CD4-positive, CD25-positive, alpha-beta regulatory T cell (primary cell): ENCODE measurements around the gene TENM4. TPM values are rescaled to one million over a fixed set of nuclear protein-coding genes. Genes with fewer than 3 reads are reported as not detected.

Experiments used
- ATAC-seq, 2 donors: fragments of 150-1000 bp; cut with Tn5 transposase; one replicate each; pipeline ENCODE4 v1.10.0; 2021; ENCODE audit warnings: low read depth in 2 of 2, moderate number of reproducible peaks in 2 of 2, moderate library complexity in 1 of 2
- DNase-seq, 3 donors: peaks; one replicate each; pipeline versions ENCODE4 v3.0.0 to v3.0.0-alpha.2; 2012 to 2022; ENCODE audit warnings: mixed read lengths in 1 of 3
- H3K27ac ChIP-seq: one replicate; pipeline ENCODE4 v1.7.0; 2013; ENCODE audit warnings: mild to moderate bottlenecking, low read length; ENCODE audit not compliant: insufficient read depth, poor library complexity, severe bottlenecking
- H3K27me3 ChIP-seq: one replicate; pipeline ENCODE4 v1.7.0; 2013; ENCODE audit warnings: low read length; ENCODE audit not compliant: control insufficient read depth, insufficient read depth
- H3K36me3 ChIP-seq: one replicate; pipeline ENCODE4 v1.7.0; 2013; ENCODE audit warnings: mild to moderate bottlenecking, low read length, moderate library complexity; ENCODE audit not compliant: control insufficient read depth, insufficient read depth
- H3K4me1 ChIP-seq: 2 replicates; pipeline ENCODE4 v1.7.0; 2013; ENCODE audit warnings: mild to moderate bottlenecking, low read length; ENCODE audit not compliant: insufficient read depth, control insufficient read depth, poor library complexity, severe bottlenecking
- H3K4me3 ChIP-seq: one replicate; pipeline ENCODE4 v1.7.0; 2013; ENCODE audit warnings: low read depth, mild to moderate bottlenecking, low read length, moderate library complexity
- H3K9me3 ChIP-seq, 2 experiments: 1 replicate in 1 of 2; 2 replicates in 1 of 2; pipeline ENCODE4 v1.7.0; 2013; ENCODE audit warnings: low read length in 2 of 2, mild to moderate bottlenecking in 1 of 2, moderate library complexity in 1 of 2; ENCODE audit not compliant: control insufficient read depth in 2 of 2
- H3K27ac Mint-ChIP-seq, 3 donors: one replicate each; pipeline ENCODE4 v1.8.0; 2020 to 2022; ENCODE audit warnings: mild to moderate bottlenecking in 3 of 3, mixed read lengths in 3 of 3, moderate library complexity in 2 of 3
- H3K27me3 Mint-ChIP-seq: one replicate; pipeline ENCODE4 v1.8.0; 2022; ENCODE audit warnings: mild to moderate bottlenecking, mixed read lengths
- H3K36me3 Mint-ChIP-seq: one replicate; pipeline ENCODE4 v1.8.0; 2020; ENCODE audit warnings: mixed read lengths
- H3K4me1 Mint-ChIP-seq, 4 donors: one replicate each; pipeline ENCODE4 v1.8.0; 2020 to 2022; ENCODE audit warnings: mixed read lengths in 4 of 4, mild to moderate bottlenecking in 1 of 4
- H3K4me3 Mint-ChIP-seq, 4 donors: one replicate each; pipeline ENCODE4 v1.8.0; 2020 to 2022; ENCODE audit warnings: mild to moderate bottlenecking in 4 of 4, mixed read lengths in 4 of 4, moderate library complexity in 3 of 4
- H3K9me3 Mint-ChIP-seq, 7 donors: one replicate each; pipeline ENCODE4 v1.8.0; 2020 to 2022; ENCODE audit warnings: mixed read lengths in 7 of 7, mild to moderate bottlenecking in 3 of 7, moderate library complexity in 2 of 7
- polyA plus RNA-seq, 4 donors: library from polyadenylated mRNA; unstranded; fragments of 300-500 nt; fragmentation: Illumina TruSeq; gene quantifications; one replicate each; pipeline ENCODE4 v1.2.3, GENCODE V29; 2021
- total RNA-seq: library from RNA; stranded (reverse); gene quantifications from one replicate; pipeline ENCODE4 v1.2.3, GENCODE V29; 2022

TENM4 gene
- total and polyA plus RNA-seq, 5 donors from 2014 or later: 0.02 TPM; not detected in 4

- no peaks in the 10 kb centered on the region for H3K4me1 Mint-ChIP-seq
- no peak for DNase-seq
- Histone ChIP-seq H3K27ac (no peak overlapping the region), H3K4me1 (no peaks in the 10 kb centered on the region), H3K36me3 (no peaks in the 10 kb centered on the region), H3K27me3 (no peaks in the 10 kb centered on the region), H3K4me3 (no peak overlapping the region), H3K9me3 (no peaks in the 10 kb centered on the region)
- no peaks in the 10 kb centered on the region for H3K36me3 Mint-ChIP-seq
- no peaks in the 10 kb centered on the region for H3K27me3 Mint-ChIP-seq
- no peak for ATAC-seq
- H3K4me3 Mint-ChIP-seq: no peak overlapping the region
- no peaks in the 10 kb centered on the region for H3K9me3 Mint-ChIP-seq
- H3K27ac Mint-ChIP-seq: no peak overlapping the region
Observed at GRCh38 chr11:78800756-78801155, 640.1 kb downstream of the TENM4 start.

GRCh38 chr11:78800096-78800690 is 640.6 kb downstream of the TENM4 start:
- no peaks in the 10 kb centered on the region for H3K9me3 Mint-ChIP-seq
- no peaks in the 10 kb centered on the region for H3K27me3 ChIP-seq
- no peaks in the 10 kb centered on the region for H3K4me1 Mint-ChIP-seq
- DNase-seq (no peak), ATAC-seq (no peak)
- no peaks in the 10 kb centered on the region for H3K9me3 ChIP-seq
- no peaks in the 10 kb centered on the region for H3K36me3 Mint-ChIP-seq
- H3K27ac ChIP-seq: no peak overlapping the region
- H3K4me1 ChIP-seq: no peaks in the 10 kb centered on the region
- H3K36me3 ChIP-seq: no peaks in the 10 kb centered on the region
- H3K27me3 Mint-ChIP-seq: no peaks in the 10 kb centered on the region
- H3K4me3 ChIP-seq: no peak overlapping the region
- no peak overlapping the region for H3K27ac Mint-ChIP-seq
- no peak overlapping the region for H3K4me3 Mint-ChIP-seq

DNA sequence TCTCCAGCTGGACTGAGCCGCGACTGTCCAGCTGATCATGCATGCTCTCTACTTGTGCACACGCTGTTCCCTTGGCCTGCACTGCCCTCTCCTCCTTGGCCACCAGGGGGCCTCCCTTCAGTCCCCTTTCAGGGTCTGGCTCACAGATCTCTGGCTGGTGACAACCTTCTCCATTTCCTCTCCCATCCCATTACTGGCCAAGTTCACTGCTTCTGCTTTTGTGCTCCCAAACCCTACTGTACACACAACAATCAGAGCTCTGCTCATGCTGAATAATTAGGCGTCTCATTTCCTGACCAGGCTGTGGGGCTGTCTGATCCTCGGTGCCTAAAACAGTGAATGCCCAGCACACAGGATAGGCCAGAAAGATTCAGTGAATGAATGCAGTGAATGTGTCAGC is 642.2 kb downstream of the TENM4 start:
- H3K27ac ChIP-seq: no peak overlapping the region
- H3K27me3 ChIP-seq: no peaks in the 10 kb centered on the region
- H3K9me3 Mint-ChIP-seq: no peaks in the 10 kb centered on the region
- no peaks in the 10 kb centered on the region for H3K4me1 Mint-ChIP-seq
- no peaks in the 10 kb centered on the region for H3K27me3 Mint-ChIP-seq
- H3K9me3 ChIP-seq: no peaks in the 10 kb centered on the region
- no peak overlapping the region for H3K4me3 Mint-ChIP-seq
- DNase-seq (peak in 2 of 3 donors; percentile 0 to 32), ATAC-seq (no peak)
- no peaks in the 10 kb centered on the region for H3K36me3 Mint-ChIP-seq
- no peaks in the 10 kb centered on the region for H3K4me1 ChIP-seq
- no peak overlapping the region for H3K4me3 ChIP-seq
- no peak overlapping the region for H3K27ac Mint-ChIP-seq
- no peaks in the 10 kb centered on the region for H3K36me3 ChIP-seq

DNA sequence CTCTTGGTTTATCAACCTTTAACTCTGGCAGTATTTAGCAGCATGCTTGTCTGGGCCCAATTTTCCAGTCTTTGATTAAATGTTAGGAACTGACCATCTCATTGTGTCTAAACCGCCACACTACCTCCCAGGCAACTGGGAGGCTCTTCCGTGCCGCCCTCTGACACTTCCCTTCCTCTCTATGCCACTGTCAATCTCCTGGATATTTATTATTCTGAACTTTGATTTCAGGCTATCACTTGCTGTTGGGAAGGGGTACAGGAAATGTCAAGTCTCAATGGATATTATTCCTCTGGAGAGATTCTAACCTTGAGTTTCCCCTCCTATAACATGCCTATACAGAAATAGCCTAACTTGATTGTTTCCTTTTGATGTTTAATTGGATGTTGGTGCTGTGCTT is 643.3 kb downstream of the TENM4 start:
- H3K9me3 ChIP-seq: no peaks in the 10 kb centered on the region
- no peaks in the 10 kb centered on the region for H3K4me1 Mint-ChIP-seq
- H3K4me3 ChIP-seq: no peak overlapping the region
- ATAC-seq: no peak
- H3K27me3 Mint-ChIP-seq: no peaks in the 10 kb centered on the region
- H3K27ac ChIP-seq: no peak overlapping the region
- no peak for DNase-seq
- H3K9me3 Mint-ChIP-seq: no peaks in the 10 kb centered on the region
- no peak overlapping the region for H3K27ac Mint-ChIP-seq
- H3K4me1 ChIP-seq: no peaks in the 10 kb centered on the region
- H3K27me3 ChIP-seq: no peaks in the 10 kb centered on the region
- no peak overlapping the region for H3K4me3 Mint-ChIP-seq
- H3K36me3 ChIP-seq: no peaks in the 10 kb centered on the region
- no peaks in the 10 kb centered on the region for H3K36me3 Mint-ChIP-seq

- Mint-ChIP-seq H3K4me3 (no peak overlapping the region), H3K27ac (no peak overlapping the region), H3K4me1 (no peaks in the 10 kb centered on the region), H3K9me3 (no peaks in the 10 kb centered on the region), H3K27me3 (no peaks in the 10 kb centered on the region), H3K36me3 (no peaks in the 10 kb centered on the region)
- no peaks in the 10 kb centered on the region for H3K4me1 ChIP-seq
- no peak overlapping the region for H3K4me3 ChIP-seq
- H3K9me3 ChIP-seq: no peaks in the 10 kb centered on the region
- H3K27ac ChIP-seq: no peak overlapping the region
- DNase-seq (no peak), ATAC-seq (no peak)
- no peaks in the 10 kb centered on the region for H3K27me3 ChIP-seq
- no peaks in the 10 kb centered on the region for H3K36me3 ChIP-seq
Observed at GRCh38 chr11:78796956-78797355, 643.9 kb downstream of the TENM4 start.

DNA sequence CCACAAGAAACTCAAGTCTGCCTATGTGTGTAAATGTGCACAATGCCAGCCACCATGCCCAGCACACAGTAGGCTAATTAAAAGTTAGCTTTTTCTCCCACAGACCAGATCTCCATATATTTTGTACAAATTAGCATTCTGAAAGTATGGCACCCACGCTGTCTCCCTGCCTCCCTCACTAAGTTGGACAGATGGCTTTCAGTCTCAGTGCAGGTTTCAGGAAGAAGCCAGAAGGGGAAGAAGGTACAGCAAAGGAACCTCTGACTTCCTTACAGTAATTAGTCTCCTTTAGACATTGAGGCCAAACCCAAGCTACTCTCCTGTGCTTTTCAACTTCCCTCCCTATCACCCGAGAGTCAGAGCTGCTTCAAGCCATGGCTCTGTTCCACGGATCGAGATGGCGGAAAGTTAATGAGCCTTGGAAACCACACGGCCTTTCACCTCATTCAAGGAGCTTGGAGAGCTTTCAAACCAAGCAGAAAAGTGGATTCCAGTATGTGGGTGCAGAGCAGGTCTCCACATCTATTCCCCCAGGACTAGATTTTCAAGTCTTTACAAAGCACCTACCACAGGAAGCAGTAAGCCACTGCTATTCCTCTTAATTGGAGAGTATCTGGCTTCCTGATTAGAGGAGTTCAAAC is 645.1 kb downstream of the TENM4 start:
- no peaks in the 10 kb centered on the region for H3K4me1 Mint-ChIP-seq

GRCh38 chr11:78791964-78792363 is 648.9 kb downstream of the TENM4 start:
- H3K9me3 ChIP-seq: no peaks in the 10 kb centered on the region
- H3K4me1 Mint-ChIP-seq: no peaks in the 10 kb centered on the region
- no peaks in the 10 kb centered on the region for H3K9me3 Mint-ChIP-seq
- DNase-seq (no peak), ATAC-seq (no peak)
- H3K36me3 Mint-ChIP-seq: no peaks in the 10 kb centered on the region
- H3K27me3 ChIP-seq: no peaks in the 10 kb centered on the region
- H3K27ac ChIP-seq: no peak overlapping the region
- H3K4me3 ChIP-seq: no peak overlapping the region
- H3K27me3 Mint-ChIP-seq: peaks cover 5% of the 10 kb centered on the region
- no peaks in the 10 kb centered on the region for H3K4me1 ChIP-seq
- no peaks in the 10 kb centered on the region for H3K36me3 ChIP-seq
- no peak overlapping the region for H3K27ac Mint-ChIP-seq
- no peak overlapping the region for H3K4me3 Mint-ChIP-seq

More for the DNA sequence above, 645.1 kb downstream of the TENM4 start:
- no peaks in the 10 kb centered on the region for H3K4me1 ChIP-seq
- H3K9me3 Mint-ChIP-seq: no peaks in the 10 kb centered on the region
- H3K27ac Mint-ChIP-seq: no peak overlapping the region
- no peaks in the 10 kb centered on the region for H3K36me3 Mint-ChIP-seq
- H3K27me3 ChIP-seq: no peaks in the 10 kb centered on the region
- DNase-seq: no peak
- H3K4me3 ChIP-seq: no peak overlapping the region
- H3K9me3 ChIP-seq: no peaks in the 10 kb centered on the region
- ATAC-seq: no peak
- H3K36me3 ChIP-seq: no peaks in the 10 kb centered on the region
- H3K27me3 Mint-ChIP-seq: no peaks in the 10 kb centered on the region
- H3K4me3 Mint-ChIP-seq: no peak overlapping the region
- no peak overlapping the region for H3K27ac ChIP-seq

DNA sequence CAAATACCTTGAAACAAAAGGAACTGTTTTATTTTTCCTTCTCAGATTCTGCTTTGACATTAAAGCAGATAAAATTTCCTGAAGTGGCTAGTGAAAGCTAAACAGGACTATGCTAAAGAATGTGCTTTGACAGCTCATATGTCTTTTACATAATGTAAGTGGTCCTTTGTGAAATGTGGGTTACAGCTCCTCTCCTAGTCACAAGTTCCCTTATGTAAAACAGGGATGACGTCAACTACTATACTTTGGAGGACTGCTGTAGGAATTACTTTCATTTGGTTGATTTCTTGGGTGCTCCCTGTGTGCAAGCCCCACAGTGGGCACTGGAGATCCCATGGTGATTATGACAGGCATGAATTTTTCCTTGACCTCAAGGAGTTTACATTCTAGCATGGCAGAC is 649.6 kb downstream of the TENM4 start:
- Mint-ChIP-seq H3K27ac (no peak overlapping the region), H3K4me1 (no peaks in the 10 kb centered on the region), H3K9me3 (no peaks in the 10 kb centered on the region), H3K4me3 (no peak overlapping the region), H3K36me3 (no peaks in the 10 kb centered on the region), H3K27me3 (peaks cover 5% of the 10 kb centered on the region)
- Histone ChIP-seq H3K36me3 (no peaks in the 10 kb centered on the region), H3K4me3 (no peak overlapping the region), H3K27me3 (no peaks in the 10 kb centered on the region), H3K9me3 (no peaks in the 10 kb centered on the region), H3K27ac (no peak overlapping the region), H3K4me1 (no peaks in the 10 kb centered on the region)
- no peak for DNase-seq
- no peak for ATAC-seq
